Calu3 (cell line): ENCODE results near the gene SOHLH1. TPM values are rescaled to one million over a fixed set of nuclear protein-coding genes. Genes with fewer than 3 reads are reported as not detected.

Experiments
- BruUV-seq: library from RNA; stranded (reverse); fragments of 400-500 nt; replicated peaks from 2 replicates; lab custom pipeline; 2021; lab: Mats Ljungman, UMichigan
- CTCF ChIA-PET: fragments of 300-600 bp; sonication (Branson Sonifier 250); formaldehyde crosslinking; loops from one replicate; lab custom pipeline; 2022; ENCODE audit warnings: antibody characterized with exemption; lab: Charles Lee
- DNase-seq: peaks from one replicate; pipeline ENCODE4 v3.0.0; 2022
- H3K27ac Mint-ChIP-seq: one replicate; pipeline ENCODE4 v1.8.0; 2022; ENCODE audit warnings: mixed read lengths; ENCODE audit not compliant: unreplicated experiment
- H3K27me3 Mint-ChIP-seq: one replicate; pipeline ENCODE4 v1.8.0; 2022; ENCODE audit warnings: mixed read lengths; ENCODE audit not compliant: unreplicated experiment
- H3K36me3 Mint-ChIP-seq: one replicate; pipeline ENCODE4 v1.8.0; 2022; ENCODE audit warnings: mild to moderate bottlenecking, moderate library complexity, mixed read lengths; ENCODE audit not compliant: insufficient read depth, unreplicated experiment
- H3K4me1 Mint-ChIP-seq: one replicate; pipeline ENCODE4 v1.8.0; 2022; ENCODE audit warnings: mild to moderate bottlenecking, low read depth, mixed read lengths; ENCODE audit not compliant: unreplicated experiment
- H3K4me3 Mint-ChIP-seq: one replicate; pipeline ENCODE4 v1.8.0; 2022; ENCODE audit warnings: mild to moderate bottlenecking, low read depth, moderate library complexity, mixed read lengths; ENCODE audit not compliant: unreplicated experiment
- H3K9me3 Mint-ChIP-seq: one replicate; pipeline ENCODE4 v1.8.0; 2022; ENCODE audit warnings: low read depth, mixed read lengths; ENCODE audit not compliant: unreplicated experiment
- intact Hi-C: fragments of 100-400 bp; cut with micrococcal nuclease; formaldehyde crosslinking; loops from one replicate; pipeline ENCODE4 v1.10.0; 2022; ENCODE audit not compliant: unreplicated experiment
- total RNA-seq: library from RNA; stranded (reverse); gene quantifications from 2 replicates; pipeline ENCODE4 v1.2.3, GENCODE V29; 2022
- TF ChIP-seq, protein P1 (sequence below): fragments of 200-600 bp; IDR thresholded peaks from one replicate; pipeline ENCODE4 v1.8.0; 2022; ENCODE audit warnings: antibody characterized with exemption; ENCODE audit not compliant: unreplicated experiment

Gene SOHLH1
- total RNA-seq, 1 experiment from 2014 or later, result not detected

DNA sequence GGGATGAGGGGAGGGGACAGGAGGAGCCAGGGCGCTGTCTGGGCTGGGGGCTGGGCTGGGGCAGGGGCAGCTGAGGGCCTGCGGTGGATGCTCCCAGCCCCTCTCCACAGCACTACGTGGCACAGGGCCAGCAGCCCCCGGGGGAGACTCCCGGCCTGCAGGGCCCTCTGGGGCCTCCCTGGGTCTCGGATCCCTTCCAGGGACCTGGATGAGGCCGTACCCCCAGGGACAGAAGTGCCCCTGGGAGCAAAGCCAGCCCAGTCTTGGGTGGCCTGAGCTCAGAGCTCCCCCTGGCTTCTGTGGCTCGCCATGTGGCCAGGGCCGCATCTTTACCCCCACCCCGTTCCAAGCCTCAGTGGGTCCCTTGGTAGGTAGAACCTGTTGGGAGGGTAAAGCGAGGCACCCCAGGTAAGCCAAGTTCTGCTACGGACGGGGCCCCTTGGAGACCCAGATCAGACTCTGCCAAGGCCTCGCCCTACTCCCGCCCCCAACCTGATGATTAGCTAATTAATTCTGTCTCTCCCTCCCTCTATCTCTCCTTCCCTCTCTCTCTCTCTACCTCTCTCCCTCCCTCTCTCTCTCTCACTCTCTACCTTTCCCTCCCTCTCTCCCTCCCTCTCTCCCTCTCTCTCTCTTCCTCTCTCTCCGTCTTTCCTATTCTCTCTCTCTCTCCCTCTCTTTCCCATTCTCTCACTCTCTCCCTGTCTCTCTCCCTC, 27.0 kb upstream of the SOHLH1 start:
- intact Hi-C loops, result no loop called here
- Mint-ChIP-seq H3K9me3 (no peaks in the 10 kb centered on the region), H3K27ac (no peak overlapping the region), H3K4me1 (no peaks in the 10 kb centered on the region), H3K36me3 (no peaks in the 10 kb centered on the region), H3K27me3 (peaks cover 68% of the 10 kb centered on the region), H3K4me3 (no peak overlapping the region)
- DNase-seq, result no peak
- TF ChIP-seq, protein P1, sequence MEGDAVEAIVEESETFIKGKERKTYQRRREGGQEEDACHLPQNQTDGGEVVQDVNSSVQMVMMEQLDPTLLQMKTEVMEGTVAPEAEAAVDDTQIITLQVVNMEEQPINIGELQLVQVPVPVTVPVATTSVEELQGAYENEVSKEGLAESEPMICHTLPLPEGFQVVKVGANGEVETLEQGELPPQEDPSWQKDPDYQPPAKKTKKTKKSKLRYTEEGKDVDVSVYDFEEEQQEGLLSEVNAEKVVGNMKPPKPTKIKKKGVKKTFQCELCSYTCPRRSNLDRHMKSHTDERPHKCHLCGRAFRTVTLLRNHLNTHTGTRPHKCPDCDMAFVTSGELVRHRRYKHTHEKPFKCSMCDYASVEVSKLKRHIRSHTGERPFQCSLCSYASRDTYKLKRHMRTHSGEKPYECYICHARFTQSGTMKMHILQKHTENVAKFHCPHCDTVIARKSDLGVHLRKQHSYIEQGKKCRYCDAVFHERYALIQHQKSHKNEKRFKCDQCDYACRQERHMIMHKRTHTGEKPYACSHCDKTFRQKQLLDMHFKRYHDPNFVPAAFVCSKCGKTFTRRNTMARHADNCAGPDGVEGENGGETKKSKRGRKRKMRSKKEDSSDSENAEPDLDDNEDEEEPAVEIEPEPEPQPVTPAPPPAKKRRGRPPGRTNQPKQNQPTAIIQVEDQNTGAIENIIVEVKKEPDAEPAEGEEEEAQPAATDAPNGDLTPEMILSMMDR, result no peak
- BruUV-seq, result no TSS peak
- CTCF ChIA-PET, result no interaction called here

DNA sequence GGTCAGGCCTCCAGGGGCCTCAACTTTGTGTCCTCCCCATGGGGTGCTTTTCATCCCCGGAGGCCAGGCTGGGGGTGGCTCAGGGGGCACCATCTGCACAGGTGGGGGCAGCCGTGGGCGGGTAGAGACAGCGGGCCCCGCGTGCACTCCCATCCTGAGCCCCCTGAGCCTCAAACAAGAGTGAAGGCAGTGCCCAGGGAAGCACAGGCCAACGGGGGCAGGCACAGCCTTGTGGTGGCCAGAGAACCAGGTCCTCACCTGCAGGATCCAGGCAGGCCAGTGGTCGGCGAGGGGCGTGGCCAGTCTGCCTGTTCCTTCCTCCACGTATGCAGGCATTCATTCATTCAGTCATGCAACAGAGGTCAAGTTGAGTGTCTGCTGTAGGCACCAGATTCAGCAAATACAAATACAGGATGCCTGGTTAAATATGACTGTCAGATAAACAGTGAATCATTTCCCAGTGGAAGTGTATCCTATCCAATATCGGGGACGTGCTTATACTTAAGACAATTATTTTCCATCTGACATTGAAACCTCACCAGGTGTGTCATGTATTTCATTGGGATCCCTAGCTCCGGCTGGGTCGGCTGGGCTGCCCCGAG, 25.0 kb upstream of the SOHLH1 start:
- TF ChIP-seq, protein P1, result no peak
- H3K9me3 Mint-ChIP-seq, result no peaks in the 10 kb centered on the region
- no peaks in the 10 kb centered on the region for H3K36me3 Mint-ChIP-seq
- no peaks in the 10 kb centered on the region for H3K4me1 Mint-ChIP-seq
- CTCF ChIA-PET, result no interaction called here
- intact Hi-C loops, result no loop called here
- no peak overlapping the region for H3K4me3 Mint-ChIP-seq
- no TSS peak for BruUV-seq
- no peak overlapping the region for H3K27ac Mint-ChIP-seq
- H3K27me3 Mint-ChIP-seq, result peaks cover 48% of the 10 kb centered on the region
- DNase-seq, result no peak

DNA sequence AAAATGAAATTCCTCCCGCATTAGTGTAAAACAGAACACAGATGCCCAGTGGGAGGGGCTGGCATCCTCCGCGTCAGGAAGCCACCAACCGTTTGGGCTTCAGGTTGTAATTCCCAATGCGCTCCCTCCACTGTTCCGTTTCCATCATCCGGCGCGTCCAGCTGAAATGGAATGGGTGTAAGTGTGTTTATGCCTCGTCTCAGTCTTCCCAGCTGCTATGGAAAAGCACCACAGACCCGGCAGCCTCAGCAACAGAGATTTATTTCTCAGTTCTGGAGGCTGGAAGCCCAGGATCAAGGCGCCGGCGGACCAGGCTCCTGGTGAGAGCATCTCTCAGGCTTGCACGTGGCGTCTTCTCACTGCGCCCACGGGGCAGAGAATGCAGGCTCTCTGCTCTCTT, 23.1 kb upstream of the SOHLH1 start:
- Mint-ChIP-seq H3K27ac (no peak overlapping the region), H3K36me3 (no peaks in the 10 kb centered on the region), H3K4me3 (no peak overlapping the region), H3K4me1 (no peaks in the 10 kb centered on the region), H3K27me3 (peaks cover 43% of the 10 kb centered on the region), H3K9me3 (no peaks in the 10 kb centered on the region)
- CTCF ChIA-PET, result no interaction called here
- TF ChIP-seq, protein P1, result no peak
- DNase-seq, result no peak
- BruUV-seq, result no TSS peak
- intact Hi-C loops, result no loop called here

DNA sequence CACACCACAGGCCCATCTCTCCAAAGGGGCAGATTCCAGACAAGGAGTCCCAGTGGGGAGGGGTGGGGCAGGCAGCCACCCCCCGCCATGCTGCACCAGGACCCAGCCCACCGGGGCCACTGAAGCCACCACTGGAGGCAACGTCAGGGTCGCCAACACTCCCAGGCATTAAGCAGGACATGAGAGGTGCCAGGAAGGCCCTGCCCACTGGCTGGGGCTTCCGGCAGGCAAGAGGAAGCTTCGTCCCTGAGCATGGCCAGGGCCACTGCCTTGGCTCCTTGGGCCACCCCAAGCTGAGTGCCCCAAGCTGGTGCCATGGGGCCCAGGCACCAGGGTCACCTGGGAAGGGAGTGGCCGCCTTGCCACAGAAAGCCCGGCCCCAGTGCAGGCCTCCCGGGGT, 20.2 kb upstream of the SOHLH1 start:
- Mint-ChIP-seq H3K4me3 (no peak overlapping the region), H3K36me3 (no peaks in the 10 kb centered on the region), H3K27me3 (peaks cover 50% of the 10 kb centered on the region), H3K4me1 (no peaks in the 10 kb centered on the region), H3K27ac (no peak overlapping the region), H3K9me3 (no peaks in the 10 kb centered on the region)
- BruUV-seq, result no TSS peak
- TF ChIP-seq, protein P1, result no peak
- CTCF ChIA-PET, result no interaction called here
- DNase-seq, result no peak
- intact Hi-C loops, result no loop called here
